OCI-LY1 (cell line): ENCODE measurements around the gene CCR6.

Source experiments
- H2AFZ ChIP-seq: fragments of 200-600 bp; sonication (generic), shearing (Covaris generic); 2 replicates; pipeline ENCODE4 v1.6.0; 2014; ENCODE audit warnings: antibody characterized with exemption, mild to moderate bottlenecking, low read length
- H3F3A ChIP-seq: fragments of 200-600 bp; sonication (generic), shearing (Covaris generic); 2 replicates; pipeline ENCODE4 v1.6.0; 2014; ENCODE audit warnings: mild to moderate bottlenecking, antibody characterized with exemption, low read length, moderate library complexity; ENCODE audit not compliant: insufficient read depth
- H3K27ac ChIP-seq: fragments of 200-600 bp; sonication (generic); 2 replicates; pipeline ENCODE4 v1.5.1; 2014; ENCODE audit warnings: low read length, mixed run types, mild to moderate bottlenecking, low read depth; ENCODE audit not compliant: poor library complexity, severe bottlenecking
- H3K27me3 ChIP-seq: fragments of 200-600 bp; sonication (generic); 2 replicates; pipeline ENCODE4 v1.6.0; 2014; ENCODE audit warnings: antibody characterized with exemption, mild to moderate bottlenecking, low read length, moderate library complexity; ENCODE audit not compliant: insufficient read depth
- H3K36me3 ChIP-seq: fragments of 200-600 bp; sonication (generic); 2 replicates; pipeline ENCODE4 v1.6.1; 2014; ENCODE audit warnings: mild to moderate bottlenecking, antibody characterized with exemption, low read length, moderate library complexity, mixed read lengths; ENCODE audit not compliant: insufficient read depth
- H3K4me1 ChIP-seq: fragments of 200-600 bp; sonication (generic); 2 replicates; pipeline ENCODE4 v1.5.1; 2014; ENCODE audit warnings: mild to moderate bottlenecking, low read length, moderate library complexity; ENCODE audit not compliant: insufficient read depth, severe bottlenecking
- H3K4me2 ChIP-seq: fragments of 200-600 bp; sonication (generic), shearing (Covaris generic); 2 replicates; pipeline ENCODE4 v1.6.1; 2014; ENCODE audit warnings: low read length
- H3K4me3 ChIP-seq: fragments of 200-600 bp; sonication (generic); 2 replicates; pipeline ENCODE4 v1.5.1; 2014; ENCODE audit warnings: low read length, low read depth, mild to moderate bottlenecking, mixed read lengths; ENCODE audit not compliant: poor library complexity, severe bottlenecking
- H3K79me2 ChIP-seq: fragments of 200-600 bp; shearing (Covaris generic); 2 replicates; pipeline ENCODE4 v1.6.1; 2016; ENCODE audit warnings: mixed run types, low read length, mixed read lengths; ENCODE audit not compliant: insufficient read depth
- H3K9ac ChIP-seq: fragments of 200-600 bp; sonication (generic), shearing (Covaris generic); 2 replicates; pipeline ENCODE4 v1.6.1; 2014; ENCODE audit warnings: mild to moderate bottlenecking, low read length, mixed read lengths
- H3K9me2 ChIP-seq: fragments of 200-600 bp; sonication (generic), shearing (Covaris generic); 2 replicates; pipeline ENCODE4 v1.6.1; 2014; ENCODE audit warnings: low read depth, mild to moderate bottlenecking, low read length, mixed read lengths
- H3K9me3 ChIP-seq: fragments of 200-600 bp; shearing (Covaris generic); 2 replicates; pipeline ENCODE4 v1.6.1; 2014; ENCODE audit warnings: low read length, mixed read lengths
- H4K20me1 ChIP-seq: fragments of 200-600 bp; sonication (generic), shearing (Covaris generic); 2 replicates; pipeline ENCODE4 v1.6.0; 2016; ENCODE audit warnings: mild to moderate bottlenecking, low read length; ENCODE audit not compliant: insufficient read depth
- CTCF ChIP-seq: fragments of 200-600 bp; sonication (generic), shearing (Covaris generic); IDR thresholded peaks from 2 replicates; pipeline ENCODE4 v1.5.1; 2017; ENCODE audit warnings: mild to moderate bottlenecking, antibody characterized with exemption, low read length, moderate library complexity, mixed read lengths
- EZH2 ChIP-seq: fragments of 200-600 bp; sonication (generic), shearing (Covaris generic); IDR thresholded peaks from 2 replicates; pipeline ENCODE4 v1.8.0; 2017; ENCODE audit warnings: borderline replicate concordance, mixed run types, mild to moderate bottlenecking, antibody characterized with exemption, low read length, moderate library complexity, mixed read lengths

CCR6 gene

GRCh38 chr6:167118839-167119238 lies 4.1 kb upstream of the CCR6 start:
- Histone ChIP-seq H3K4me2 (no peak overlapping the region), H3K27ac (no peak overlapping the region), H3K4me1 (peaks cover 19% of the 10 kb centered on the region), H3K4me3 (no peak overlapping the region), H2AFZ (no peak overlapping the region), H3K9me2 (no peaks in the 10 kb centered on the region), H3K36me3 (no peaks in the 10 kb centered on the region; the same call in 1 of the 2 replicates), H3K9me3 (0 out of 2 replicates have a peak, but pooled peaks cover 2% of the 10 kb centered on the region), H3K27me3 (peaks cover 14% of the 10 kb centered on the region; the same call in 1 of the 2 replicates), H4K20me1 (no peaks in the 10 kb centered on the region), H3K9ac (no peak overlapping the region), H3K79me2 (no peaks in the 10 kb centered on the region), H3F3A (no peaks in the 10 kb centered on the region)
- TF ChIP-seq CTCF (no peak), EZH2 (no peak)

DNA sequence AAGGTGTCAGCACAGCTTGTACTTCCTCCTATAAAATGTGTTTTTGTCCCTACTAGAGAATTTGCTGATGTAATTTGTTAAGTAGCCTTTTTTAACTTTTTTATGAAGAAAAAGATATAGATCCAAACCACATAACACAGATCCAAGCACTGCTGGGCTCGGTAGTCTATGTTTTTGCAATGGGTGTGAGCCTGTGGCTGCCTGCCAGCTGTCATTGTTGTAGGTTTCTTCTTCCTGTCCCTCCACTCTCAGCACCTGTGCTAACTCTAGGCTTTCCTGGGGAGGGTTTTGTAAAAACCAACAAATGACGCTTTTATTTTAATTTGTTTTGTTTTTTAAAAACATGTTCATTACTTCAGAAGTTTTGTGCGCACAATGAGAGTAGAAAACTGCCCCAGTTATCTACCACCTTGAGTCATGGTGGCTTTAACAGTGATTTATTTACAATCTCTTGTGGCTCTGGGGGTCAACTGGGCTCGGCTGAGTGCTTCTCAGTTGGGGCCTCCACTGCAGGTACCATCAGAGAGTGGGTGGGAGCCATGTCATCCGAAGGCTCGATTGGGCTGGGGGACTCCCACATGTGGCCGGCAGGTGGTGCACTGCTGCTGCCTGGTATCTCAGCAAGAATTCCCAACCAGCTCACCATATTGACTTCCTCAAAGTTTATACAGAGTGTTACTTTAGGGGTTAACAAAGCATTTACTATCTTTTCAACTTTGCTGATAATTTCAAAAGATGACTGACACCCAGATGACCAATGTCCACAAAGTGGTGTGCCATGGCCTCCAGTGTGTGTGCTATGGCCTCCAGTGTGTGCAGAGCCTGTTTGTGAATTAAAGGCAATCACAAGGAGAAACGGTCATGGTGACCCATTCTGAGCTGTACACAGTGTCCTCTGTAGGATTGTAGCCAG lies 3.0 kb upstream of the CCR6 start:
- Histone ChIP-seq H4K20me1 (no peaks in the 10 kb centered on the region), H3F3A (no peaks in the 10 kb centered on the region), H3K9me3 (0 out of 2 replicates have a peak, but pooled peaks cover 2% of the 10 kb centered on the region), H3K36me3 (no peaks in the 10 kb centered on the region; the same call in 1 of the 2 replicates), H2AFZ (no peak overlapping the region), H3K9me2 (no peaks in the 10 kb centered on the region), H3K27ac (no peak overlapping the region), H3K27me3 (peaks cover 14% of the 10 kb centered on the region; the same call in 1 of the 2 replicates), H3K4me2 (no peak overlapping the region), H3K79me2 (no peaks in the 10 kb centered on the region), H3K9ac (no peak overlapping the region), H3K4me1 (peaks cover 8% of the 10 kb centered on the region), H3K4me3 (no peak overlapping the region)
- peak; percentile 68 for TF ChIP-seq CTCF
- no peak for TF ChIP-seq EZH2

DNA sequence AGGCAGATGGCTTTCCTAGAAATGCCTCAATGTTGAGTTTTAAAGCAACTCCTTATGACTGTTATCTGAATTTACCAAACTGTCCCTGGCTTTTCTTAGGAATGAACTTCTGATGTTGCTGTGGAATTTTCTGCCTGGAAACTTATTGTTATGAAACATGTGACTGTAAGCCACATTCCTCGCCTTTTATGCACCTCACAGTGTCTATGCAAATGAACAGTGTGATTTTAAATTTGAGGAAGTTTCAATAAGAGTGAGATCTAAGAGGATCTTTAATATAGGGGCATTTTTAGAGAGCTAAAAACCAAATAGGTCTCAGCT lies 2.4 kb upstream of the CCR6 start:
- Histone ChIP-seq H3K4me2 (no peak overlapping the region), H3K27me3 (peaks cover 14% of the 10 kb centered on the region; the same call in 1 of the 2 replicates)

More for the DNA sequence above, 2.4 kb upstream of the CCR6 start:
- TF ChIP-seq EZH2 = no peak
- TF ChIP-seq CTCF = no peak
- no peaks in the 10 kb centered on the region for H3F3A ChIP-seq
- 0 out of 2 replicates have a peak, but pooled peaks cover 2% of the 10 kb centered on the region for H3K9me3 ChIP-seq
- H2AFZ ChIP-seq = no peak overlapping the region
- no peak overlapping the region for H3K27ac ChIP-seq
- H3K9ac ChIP-seq = no peak overlapping the region
- H3K4me3 ChIP-seq = no peak overlapping the region
- no peaks in the 10 kb centered on the region for H4K20me1 ChIP-seq
- H3K9me2 ChIP-seq = no peaks in the 10 kb centered on the region
- no peaks in the 10 kb centered on the region for H3K79me2 ChIP-seq
- H3K4me1 ChIP-seq = peaks cover 5% of the 10 kb centered on the region
- no peaks in the 10 kb centered on the region; the same call in 1 of the 2 replicates for H3K36me3 ChIP-seq
